ENCODE data around the gene STXBP1. TPM values are rescaled to one million over a fixed set of nuclear protein-coding genes. Genes with fewer than 3 reads are reported as not detected.

The STXBP1 gene
- total RNA-seq, 4 donors from 2014 or later, result 3.4 to 36.8 (median 9.2) TPM

DNA sequence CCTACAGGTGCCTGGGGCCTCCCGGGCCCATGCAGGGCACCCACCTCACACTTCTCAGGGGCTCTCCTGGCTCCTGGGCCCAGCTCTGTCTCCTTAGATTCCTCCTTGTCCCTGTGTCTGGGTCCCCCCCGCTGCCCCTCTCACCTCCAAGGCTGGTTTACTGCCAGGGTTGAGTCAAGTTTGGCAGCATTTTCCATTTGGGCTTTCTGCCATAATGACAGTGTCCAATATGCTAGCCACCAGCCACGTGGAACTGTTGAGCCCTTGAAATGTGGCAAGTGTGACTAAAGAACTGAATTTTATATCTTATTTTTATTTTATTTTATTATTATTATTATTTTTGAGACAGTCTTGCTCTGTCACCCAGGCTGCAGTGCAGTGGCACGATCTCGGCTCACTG, 105.7 kb downstream of the STXBP1 start:
- H3K27ac ChIP-seq, result no peak overlapping the region
- H3K4me1 ChIP-seq, result peaks cover 12 to 14% of the 10 kb centered on the region in 2 donors
- TF ChIP-seq, protein P1, sequence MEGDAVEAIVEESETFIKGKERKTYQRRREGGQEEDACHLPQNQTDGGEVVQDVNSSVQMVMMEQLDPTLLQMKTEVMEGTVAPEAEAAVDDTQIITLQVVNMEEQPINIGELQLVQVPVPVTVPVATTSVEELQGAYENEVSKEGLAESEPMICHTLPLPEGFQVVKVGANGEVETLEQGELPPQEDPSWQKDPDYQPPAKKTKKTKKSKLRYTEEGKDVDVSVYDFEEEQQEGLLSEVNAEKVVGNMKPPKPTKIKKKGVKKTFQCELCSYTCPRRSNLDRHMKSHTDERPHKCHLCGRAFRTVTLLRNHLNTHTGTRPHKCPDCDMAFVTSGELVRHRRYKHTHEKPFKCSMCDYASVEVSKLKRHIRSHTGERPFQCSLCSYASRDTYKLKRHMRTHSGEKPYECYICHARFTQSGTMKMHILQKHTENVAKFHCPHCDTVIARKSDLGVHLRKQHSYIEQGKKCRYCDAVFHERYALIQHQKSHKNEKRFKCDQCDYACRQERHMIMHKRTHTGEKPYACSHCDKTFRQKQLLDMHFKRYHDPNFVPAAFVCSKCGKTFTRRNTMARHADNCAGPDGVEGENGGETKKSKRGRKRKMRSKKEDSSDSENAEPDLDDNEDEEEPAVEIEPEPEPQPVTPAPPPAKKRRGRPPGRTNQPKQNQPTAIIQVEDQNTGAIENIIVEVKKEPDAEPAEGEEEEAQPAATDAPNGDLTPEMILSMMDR (IDR thresholded peaks at IDR 0.05 in 4 of 5, conservative IDR thresholded peaks at IDR 0.05 in 1 of 5), result no peak
- TF ChIP-seq POLR2A (IDR thresholded peaks at IDR 0.05), result no peak
- intact Hi-C loops (cut with DNase I; ENCODE audit: low total_unique reads), result no loop called here
- H3K27me3 ChIP-seq, result no peaks in the 10 kb centered on the region
- H3K4me3 ChIP-seq, result no peak overlapping the region
- H3K36me3 ChIP-seq, result no peaks in the 10 kb centered on the region
- in situ Hi-C loops (cut with MboI; ENCODE audit: low sequenced_read_pairs in 4 of 4), result no loop called here
- H3K9me3 ChIP-seq, result no peaks in the 10 kb centered on the region
- ATAC-seq, result no peak
- DNase-seq, result no peak

DNA sequence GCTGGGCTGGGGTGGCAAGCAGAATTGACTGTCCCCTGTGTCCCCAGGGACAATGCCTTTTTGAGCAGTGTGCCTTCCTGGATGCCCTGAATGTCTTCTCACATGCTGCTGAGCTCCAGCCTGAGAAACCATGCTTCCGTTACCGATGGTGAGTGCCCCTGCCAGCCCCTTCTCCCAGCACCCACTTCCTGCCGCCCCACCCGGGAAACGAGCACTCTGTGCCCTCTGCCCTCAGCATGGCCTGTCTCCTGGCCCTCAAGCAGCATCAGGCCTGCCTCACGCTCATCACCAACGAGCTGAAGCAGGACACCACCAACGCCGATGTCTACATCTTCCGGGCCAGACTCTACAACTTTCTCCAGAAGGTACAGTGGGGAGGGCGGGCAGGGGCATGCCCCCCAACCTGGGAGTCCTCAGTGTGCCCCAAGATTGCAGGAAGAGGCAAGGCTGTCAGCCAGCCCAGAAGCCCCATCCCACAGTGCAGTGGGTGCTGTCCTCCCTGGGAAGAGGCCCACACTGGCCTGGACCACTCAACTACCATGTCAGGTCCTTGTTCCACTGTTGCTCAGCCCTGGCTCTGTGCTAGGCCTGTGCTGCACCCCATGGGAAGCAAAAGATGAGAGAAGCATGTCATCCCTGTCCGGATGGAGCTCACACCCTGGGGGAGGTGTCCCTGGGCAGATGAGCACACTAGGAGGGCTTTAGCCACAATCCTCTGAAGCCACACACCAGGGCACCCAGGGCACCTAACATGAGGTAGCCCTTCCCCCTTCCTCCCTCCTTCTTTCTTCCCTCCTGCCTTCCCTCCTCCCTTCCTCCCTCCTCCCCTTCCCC, 108.2 kb downstream of the STXBP1 start:
- Histone ChIP-seq H3K4me1 (peaks cover 4 to 7% of the 10 kb centered on the region in 2 donors), H3K36me3 (no peaks in the 10 kb centered on the region), H3K27ac (no peak overlapping the region), H3K9me3 (no peaks in the 10 kb centered on the region), H3K27me3 (no peaks in the 10 kb centered on the region), H3K4me3 (no peak overlapping the region)
- TF ChIP-seq, protein P1 (IDR thresholded peaks at IDR 0.05 in 4 of 5, conservative IDR thresholded peaks at IDR 0.05 in 1 of 5), result no peak
- no peak for TF ChIP-seq POLR2A (IDR thresholded peaks at IDR 0.05)
- in situ Hi-C loops (cut with MboI; ENCODE audit: low sequenced_read_pairs in 4 of 4), result loop anchor here in 1 of 4 donors (10.0 kb wide), 1 partner anchor 225 kb away; no protein-coding TSS in a partner anchor
- DNase-seq (no peak), ATAC-seq (no peak)
- intact Hi-C loops (cut with DNase I; ENCODE audit: low total_unique reads), result no loop called here

GRCh38 chr9:127720865-127721227, 108.8 kb downstream of the STXBP1 start:
- Histone ChIP-seq H3K4me1 (peaks cover 4 to 7% of the 10 kb centered on the region in 2 donors), H3K27ac (no peak overlapping the region), H3K27me3 (no peaks in the 10 kb centered on the region), H3K4me3 (no peak overlapping the region), H3K9me3 (no peaks in the 10 kb centered on the region), H3K36me3 (no peaks in the 10 kb centered on the region)
- no peak for DNase-seq
- ATAC-seq, result no peak
- no peak for TF ChIP-seq POLR2A (IDR thresholded peaks at IDR 0.05)
- TF ChIP-seq, protein P1 (IDR thresholded peaks at IDR 0.05 in 4 of 5, conservative IDR thresholded peaks at IDR 0.05 in 1 of 5), result no peak
- intact Hi-C loops (cut with DNase I; ENCODE audit: low total_unique reads) (no loop called here), in situ Hi-C loops (cut with MboI; ENCODE audit: low sequenced_read_pairs in 4 of 4) (loop anchor here in 1 of 4 donors (10.0 kb wide), 1 partner anchor 226 kb away; no protein-coding TSS in a partner anchor)

DNA sequence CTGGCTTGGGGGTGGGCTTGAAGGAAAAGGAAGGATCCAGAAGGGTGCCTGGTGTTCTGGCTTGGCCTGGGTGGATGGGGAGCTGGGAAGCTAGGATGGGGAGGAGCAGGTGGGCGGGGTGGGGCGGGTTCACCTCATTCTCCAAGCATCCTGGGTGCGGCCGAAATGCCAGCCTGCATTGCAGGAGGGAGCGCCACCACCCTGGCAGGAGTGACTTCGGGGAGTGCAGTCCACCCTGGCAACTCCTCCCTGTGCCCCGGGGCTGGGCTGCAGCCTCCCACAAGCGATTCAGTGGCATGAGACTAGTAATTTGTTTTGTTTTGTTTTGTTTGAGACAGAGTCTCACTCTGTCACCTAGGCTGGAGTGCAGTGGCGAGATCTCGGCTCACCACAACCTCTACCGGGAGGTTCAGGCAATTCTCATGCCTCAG, 109.3 kb downstream of the STXBP1 start:
- H3K36me3 ChIP-seq, result no peaks in the 10 kb centered on the region
- H3K27me3 ChIP-seq, result no peaks in the 10 kb centered on the region
- H3K4me1 ChIP-seq, result peaks cover under 1 to 1% of the 10 kb centered on the region in 2 donors
- DNase-seq (no peak), ATAC-seq (no peak)
- intact Hi-C loops (cut with DNase I; ENCODE audit: low total_unique reads), result no loop called here
- in situ Hi-C loops (cut with MboI; ENCODE audit: low sequenced_read_pairs in 4 of 4), result loop anchor here in 1 of 4 donors (10.0 kb wide), 1 partner anchor 227 kb away; no protein-coding TSS in a partner anchor
- H3K27ac ChIP-seq, result no peak overlapping the region
- no peaks in the 10 kb centered on the region for H3K9me3 ChIP-seq
- H3K4me3 ChIP-seq, result no peak overlapping the region
- TF ChIP-seq, protein P1 (IDR thresholded peaks at IDR 0.05 in 4 of 5, conservative IDR thresholded peaks at IDR 0.05 in 1 of 5), result no peak
- no peak for TF ChIP-seq POLR2A (IDR thresholded peaks at IDR 0.05)

Data from gastrocnemius medialis (tissue), 4 donors.